GM19372 (cell line): ENCODE measurements around the gene JHY.

Experiments used
- ATAC-seq: cut with Tn5 transposase; IDR thresholded peaks from one replicate; pipeline ENCODE4 v1.9.1; 2021; ENCODE audit warnings: mild to moderate bottlenecking, low read depth, moderate library complexity; ENCODE audit not compliant: unreplicated experiment

Gene JHY

DNA sequence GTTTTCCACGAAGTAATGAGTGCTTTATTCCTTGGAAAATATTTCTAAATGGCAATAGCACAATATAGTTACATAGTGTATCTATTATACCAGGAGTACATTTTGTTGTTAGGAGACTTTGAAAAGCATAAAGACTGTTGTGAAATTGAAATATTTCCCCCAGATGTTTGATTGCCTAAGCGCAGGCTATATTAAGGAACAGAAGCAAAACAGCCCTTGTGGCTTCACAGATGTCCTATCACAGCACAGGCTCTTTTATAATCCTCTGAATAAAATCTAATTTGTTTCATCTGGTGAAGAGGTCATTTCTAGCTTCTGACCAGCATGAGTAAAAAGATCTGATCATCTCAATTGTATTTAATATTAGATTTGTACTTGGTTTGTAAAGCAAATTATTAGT is 50.9 kb downstream of the JHY start:
- ATAC-seq, result no peak

GRCh38 chr11:122937983-122938382 is 55.4 kb downstream of the JHY start:
- no peak for ATAC-seq

GRCh38 chr11:122938557-122938956 is 56.0 kb downstream of the JHY start:
- no peak for ATAC-seq

DNA sequence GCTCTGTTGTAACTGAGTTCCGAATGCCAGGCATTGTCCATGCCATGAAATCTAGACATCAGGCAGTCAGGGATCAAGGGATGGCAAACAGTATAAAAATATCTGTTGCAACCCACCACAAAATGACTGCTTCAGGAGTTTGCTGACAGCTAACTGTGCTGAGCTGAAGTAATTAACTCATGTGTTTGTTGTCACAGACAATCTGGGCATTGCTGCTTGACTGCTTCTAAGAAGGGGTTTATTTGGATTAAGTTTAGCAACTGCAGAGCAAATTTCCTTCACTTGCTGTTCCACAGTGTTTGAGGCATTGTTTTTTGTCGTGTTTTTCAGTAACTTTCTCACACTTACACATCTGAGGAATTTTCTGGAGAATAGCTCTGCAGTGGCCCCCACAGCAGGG is 68.7 kb downstream of the JHY start:
- no peak for ATAC-seq

- ATAC-seq, result no peak
These were observed 71.9 kb downstream of the JHY start for GRCh38 chr11:122954455-122954854.

DNA sequence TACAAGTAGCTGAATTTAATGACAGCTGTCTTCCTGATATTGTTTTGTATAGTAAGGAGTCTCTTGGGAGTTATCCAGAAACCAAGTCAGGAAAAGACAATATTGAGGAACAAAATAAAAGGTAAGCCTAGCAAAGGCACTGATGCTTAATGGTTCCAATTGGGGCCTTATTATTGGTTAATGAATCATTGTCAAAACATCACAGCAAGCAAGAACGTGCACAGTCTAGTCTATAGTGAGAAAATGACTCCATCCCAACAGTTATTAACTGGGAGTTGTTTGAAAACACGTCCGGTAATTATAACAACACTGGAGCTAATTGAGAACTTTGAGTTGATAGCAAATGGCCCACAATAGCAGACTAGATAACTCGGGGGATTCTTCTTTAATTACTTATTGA is 81.4 kb downstream of the JHY start:
- no peak for ATAC-seq

- no peak for ATAC-seq
These were observed 93.6 kb downstream of the JHY start for GRCh38 chr11:122976061-122976733.

- no peak for ATAC-seq
These were observed 94.3 kb downstream of the JHY start for GRCh38 chr11:122976734-122977469.

DNA sequence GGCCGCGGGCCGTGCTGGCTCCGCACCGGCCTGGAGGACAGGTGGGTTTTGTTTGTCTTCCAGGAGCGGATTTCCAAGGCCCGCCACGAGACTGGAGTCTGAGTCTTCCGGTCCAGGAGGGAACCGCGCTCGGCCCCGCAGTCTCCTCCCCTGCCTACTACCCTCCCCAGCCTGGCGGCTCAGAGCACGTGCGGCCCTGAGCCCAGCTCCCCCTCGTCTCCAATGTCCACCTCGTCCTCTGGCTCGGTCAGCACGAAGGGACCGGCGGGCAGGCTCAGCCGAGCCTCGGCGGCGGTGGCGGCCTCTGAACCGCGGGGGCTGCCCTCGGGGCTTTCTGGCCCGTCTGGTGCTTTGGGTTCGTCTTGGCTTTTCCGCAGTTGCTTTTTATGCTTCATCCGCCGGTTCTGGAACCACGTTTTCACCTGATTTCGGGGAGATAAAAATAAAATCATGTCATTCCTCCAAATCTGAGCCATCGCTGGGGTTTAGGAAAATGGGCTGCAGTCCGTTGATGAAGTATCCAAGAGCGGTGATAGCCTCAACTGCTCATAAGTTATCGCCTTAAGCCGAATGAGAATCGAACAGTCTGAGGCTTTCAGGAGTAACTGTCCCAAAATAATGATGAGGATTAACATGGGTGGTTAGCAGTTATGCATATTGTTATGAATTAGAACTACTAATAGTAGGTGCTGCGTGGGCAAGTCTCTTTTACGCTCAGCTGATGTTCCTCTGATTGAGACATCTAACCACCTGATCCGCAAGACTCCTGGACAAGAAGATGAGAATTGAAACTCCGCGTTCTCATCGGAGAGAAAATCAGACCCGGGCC is 95.1 kb downstream of the JHY start:
- no peak for ATAC-seq

DNA sequence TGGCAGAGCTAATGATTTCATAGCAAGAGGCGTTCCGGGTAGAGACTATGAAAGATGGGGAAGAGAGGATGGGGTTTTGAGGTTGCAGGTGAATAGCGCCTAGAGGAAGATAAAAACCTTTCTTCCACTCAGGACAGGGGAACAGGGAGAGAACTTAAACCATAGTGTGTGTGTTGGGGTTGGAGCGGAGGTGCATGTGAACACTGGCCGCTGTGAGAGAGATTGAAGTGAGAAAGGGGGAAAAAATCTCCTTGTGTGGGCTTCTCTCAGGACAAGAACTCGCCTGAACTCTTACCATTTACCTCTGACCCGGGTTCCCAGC is 95.7 kb downstream of the JHY start:
- ATAC-seq, result no peak

DNA sequence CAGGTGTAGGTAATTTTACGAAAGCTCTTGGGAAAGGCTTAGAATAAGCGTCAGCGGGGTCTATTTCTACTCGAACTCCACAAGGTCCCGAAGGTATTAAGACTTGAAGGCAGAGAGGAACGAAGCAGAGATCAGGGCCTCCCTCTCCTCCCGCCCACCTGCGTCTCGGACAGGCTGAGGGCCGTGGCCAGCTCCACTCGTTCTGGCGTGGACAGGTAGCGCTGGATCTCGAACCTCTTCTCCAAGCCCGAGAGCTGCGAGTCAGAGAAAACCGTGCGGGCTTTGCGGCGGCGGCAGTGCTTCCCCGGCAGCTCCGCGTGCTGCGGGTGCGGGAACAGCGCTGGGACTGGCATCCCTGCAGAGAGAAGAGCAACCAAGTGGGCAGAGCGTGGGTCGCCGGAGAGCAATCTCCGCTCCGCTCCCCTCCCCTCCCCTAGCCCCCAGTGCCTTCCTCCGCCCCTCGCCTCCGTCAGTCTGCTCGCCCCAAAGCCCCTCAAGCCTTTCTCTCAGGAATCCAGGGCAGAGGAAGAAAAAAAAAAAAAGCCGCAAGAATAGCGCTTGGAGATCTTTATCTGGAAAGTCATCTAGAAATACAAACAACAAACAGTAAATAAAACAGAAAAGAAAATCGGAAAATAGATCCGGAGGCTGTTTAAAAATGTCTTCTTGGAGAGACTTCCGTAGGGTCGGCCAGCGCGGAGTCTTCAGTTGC is 96.7 kb downstream of the JHY start:
- no peak for ATAC-seq

DNA sequence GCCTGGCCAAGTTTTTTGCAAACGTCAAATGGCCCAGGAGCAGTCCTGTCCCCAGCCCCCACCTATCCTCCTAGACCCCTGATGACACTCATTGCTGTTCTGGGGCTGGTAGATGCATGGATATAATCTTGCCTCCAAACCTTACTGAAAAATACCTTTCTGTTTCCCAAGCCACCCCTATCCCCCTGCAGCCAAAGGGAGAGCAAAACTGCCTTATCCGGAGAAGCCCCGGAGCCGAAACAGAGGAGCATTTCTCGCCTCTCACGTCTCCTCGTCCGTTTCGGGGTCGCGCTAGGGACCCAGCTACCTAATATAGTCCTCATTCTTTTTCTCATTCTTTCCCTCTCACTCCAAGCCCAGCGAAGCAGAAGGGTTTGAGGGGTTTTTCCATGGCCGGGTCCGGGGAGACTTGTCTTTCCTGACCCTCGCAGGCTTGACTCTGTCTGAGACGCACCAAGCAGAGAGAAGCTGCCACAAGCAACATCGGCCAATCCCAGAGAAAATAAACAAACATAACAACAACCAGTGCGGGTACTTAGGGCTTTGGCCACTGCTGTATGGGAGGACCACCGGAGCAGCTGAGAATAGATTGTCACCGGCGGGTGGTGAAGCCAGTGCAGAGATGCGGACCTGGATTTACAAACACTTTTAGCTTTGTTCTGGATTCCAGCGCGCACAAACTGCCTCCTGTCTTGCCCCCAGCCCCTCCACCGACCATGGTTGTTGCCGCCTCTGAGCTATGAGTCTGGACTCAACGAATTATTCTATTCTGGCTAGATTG is 97.4 kb downstream of the JHY start:
- no peak for ATAC-seq

DNA sequence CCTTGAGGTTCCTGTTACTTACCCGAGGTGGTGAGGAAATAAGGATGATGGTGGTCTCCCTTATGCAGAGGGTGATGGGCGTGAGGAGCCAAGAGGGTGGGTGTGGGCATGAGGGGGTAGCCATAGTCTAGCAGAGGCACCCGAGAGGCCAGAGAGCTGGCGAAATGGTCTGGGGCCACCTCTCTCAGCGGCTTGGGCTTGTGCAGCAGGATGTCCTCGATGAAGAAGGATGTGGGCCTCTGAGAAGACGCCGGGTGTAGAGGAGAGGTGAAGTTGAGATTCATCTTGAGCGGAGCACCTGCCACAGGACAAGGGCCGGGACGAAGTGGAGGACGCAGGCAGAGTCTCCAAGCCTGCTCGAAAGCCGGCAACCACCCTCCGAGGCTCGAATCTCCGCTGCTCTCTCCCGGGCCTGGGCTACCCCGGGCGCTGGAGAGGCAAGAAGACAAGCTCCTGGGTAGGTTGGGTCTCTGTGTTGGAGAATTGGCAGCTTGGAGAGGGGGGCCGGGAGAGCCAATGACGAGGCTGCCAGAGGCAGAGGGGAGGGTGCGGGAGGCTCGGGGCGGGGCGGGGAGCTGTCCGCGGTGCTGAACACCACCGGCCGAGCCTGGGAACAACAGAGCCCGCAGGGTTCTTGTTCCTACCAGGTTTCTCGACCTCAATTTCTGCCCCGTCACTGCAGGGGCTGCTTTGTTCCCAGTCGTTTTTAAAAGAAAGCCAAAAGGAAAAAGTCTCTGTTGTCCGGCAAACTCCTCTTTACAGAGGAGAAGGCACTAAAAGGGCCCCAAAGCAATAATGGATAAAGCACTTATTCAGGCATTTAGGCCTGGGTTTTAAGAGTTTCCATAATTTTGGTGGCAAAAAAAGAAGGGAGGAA is 99.1 kb downstream of the JHY start, which contains the start of gene BSX:
Gene BSX, minus strand, starts transcription at position 447 of the 877 bp plus-strand sequence. Its CDS starts 163 bp downstream, at position 284.
- no peak for ATAC-seq

DNA sequence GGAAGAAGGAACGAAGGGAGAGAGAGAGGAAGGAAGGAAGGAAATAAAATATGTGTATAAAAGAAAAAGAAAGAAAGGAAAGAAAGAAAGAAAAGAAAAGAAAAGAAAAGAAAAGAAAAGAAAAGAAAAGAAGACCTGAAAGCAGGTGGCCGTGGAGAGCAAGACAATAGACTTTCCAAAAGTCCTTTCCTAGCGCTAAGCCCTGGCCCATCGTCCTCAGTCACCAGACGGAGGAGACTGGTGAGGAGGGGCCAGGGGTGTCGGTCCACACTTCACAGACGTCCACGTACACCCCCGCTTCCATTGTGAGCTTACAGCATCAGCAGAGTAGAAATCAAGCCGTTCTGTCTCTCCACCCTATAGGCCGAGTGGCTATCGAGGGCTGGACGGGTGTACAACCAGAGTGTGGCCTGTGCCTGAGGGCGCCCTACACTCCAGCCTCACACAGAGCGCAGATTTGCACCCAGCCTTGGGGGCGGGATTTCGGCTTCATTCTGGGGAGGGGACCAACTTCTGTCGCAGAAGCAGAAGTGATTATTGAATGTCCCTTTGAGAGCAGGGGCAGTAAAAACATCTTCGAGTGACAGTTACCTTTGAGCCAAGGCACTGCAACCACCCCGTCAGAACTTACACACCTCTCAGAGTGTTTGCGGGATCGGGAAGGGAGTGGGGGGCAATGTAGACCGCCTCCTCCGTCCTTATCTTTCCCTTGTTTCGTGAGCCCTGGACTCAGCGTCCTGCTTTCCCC is 101.1 kb downstream of the JHY start:
- no peak for ATAC-seq

GRCh38 chr11:122984186-122985011 is 101.8 kb downstream of the JHY start:
- ATAC-seq, result no peak

- ATAC-seq, result no peak
These were observed 113.0 kb downstream of the JHY start for GRCh38 chr11:122995526-122995925.

DNA sequence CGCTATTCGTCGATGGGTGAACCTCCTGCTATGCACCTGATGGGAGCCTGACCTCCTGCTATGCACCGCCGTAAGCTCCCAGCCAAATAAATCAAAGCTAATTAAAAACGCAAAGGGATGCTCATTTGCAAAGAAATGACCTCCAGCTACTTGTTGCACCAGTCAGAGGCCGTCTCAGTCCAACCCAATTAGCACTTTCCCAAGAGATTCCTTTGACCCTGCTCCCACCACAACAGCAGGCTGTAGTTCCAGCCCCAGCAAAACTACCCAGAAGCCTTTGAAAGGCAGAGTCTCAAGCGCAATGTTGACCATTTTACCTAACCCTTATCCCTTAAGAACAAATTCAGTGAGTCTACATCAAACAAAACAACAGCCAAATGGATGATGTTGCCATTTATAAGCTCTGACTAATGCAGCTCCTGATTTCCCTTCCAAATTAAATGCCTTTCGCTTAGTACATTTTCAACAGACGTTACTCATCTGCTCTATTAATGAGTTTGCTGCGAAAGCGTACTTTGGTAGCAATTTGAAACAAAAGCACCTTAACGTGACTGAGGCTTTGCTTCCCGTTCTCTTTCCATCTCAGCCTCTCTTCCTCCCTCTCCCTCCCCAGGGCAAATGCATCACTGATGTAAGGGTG is 116.3 kb downstream of the JHY start:
- no peak for ATAC-seq
